Astrocyte (in vitro differentiated cells and primary cell): ENCODE data around the gene TP53. TPM values are rescaled to one million over a fixed set of nuclear protein-coding genes. Genes with fewer than 3 reads are reported as not detected.

ENCODE experiments used
- DNase-seq: peaks from one replicate; pipeline ENCODE4 v3.0.0-alpha.2; 2010; ENCODE audit warnings: low read depth
- FAIRE-seq: peaks from 2 replicates; lab custom pipeline; 2011; peaks lifted over from hg19 to GRCh38; lab: Jason Lieb, UNC
- H2AFZ ChIP-seq: 2 replicates; pipeline ENCODE4 v1.6.0; 2012; ENCODE audit warnings: low read depth, low read length, inconsistent platforms
- H3K27ac ChIP-seq: 2 replicates; pipeline ENCODE4 v1.5.1; 2011; ENCODE audit warnings: low read depth, low read length, inconsistent platforms
- H3K27me3 ChIP-seq: 2 replicates; pipeline ENCODE4 v1.6.0; 2011; ENCODE audit warnings: low read length, inconsistent platforms; ENCODE audit not compliant: insufficient read depth
- H3K36me3 ChIP-seq: 2 replicates; pipeline ENCODE4 v1.5.1; 2011; ENCODE audit warnings: low read length, inconsistent platforms; ENCODE audit not compliant: insufficient read depth
- H3K4me1 ChIP-seq: 2 replicates; pipeline ENCODE4 v1.5.1; 2011; ENCODE audit warnings: low read length, inconsistent platforms; ENCODE audit not compliant: insufficient read depth
- H3K4me2 ChIP-seq: 2 replicates; pipeline ENCODE4 v1.6.0; 2012; ENCODE audit warnings: low read length, inconsistent platforms
- H3K4me3 ChIP-seq: 2 replicates; pipeline ENCODE4 v1.5.1; 2011; ENCODE audit warnings: low read depth, mild to moderate bottlenecking, low read length, inconsistent platforms; ENCODE audit not compliant: insufficient read depth
- H3K79me2 ChIP-seq: 2 replicates; pipeline ENCODE4 v1.6.0; 2012; ENCODE audit warnings: mild to moderate bottlenecking, low read length, inconsistent platforms; ENCODE audit not compliant: insufficient read depth
- H3K9ac ChIP-seq: 2 replicates; pipeline ENCODE4 v1.6.0; 2012; ENCODE audit warnings: mild to moderate bottlenecking, low read length, inconsistent platforms
- H3K9me3 ChIP-seq: 2 replicates; pipeline ENCODE4 v1.5.1; 2012; ENCODE audit warnings: low read depth, mild to moderate bottlenecking, low read length, inconsistent platforms; ENCODE audit not compliant: insufficient read depth
- H4K20me1 ChIP-seq: 2 replicates; pipeline ENCODE4 v1.6.0; 2012; ENCODE audit warnings: low read length, inconsistent platforms; ENCODE audit not compliant: insufficient read depth
- H3K27ac Mint-ChIP-seq: one replicate; pipeline ENCODE4 v1.8.0; 2021; ENCODE audit warnings: mild to moderate bottlenecking, mixed read lengths; ENCODE audit not compliant: unreplicated experiment
- H3K27me3 Mint-ChIP-seq: one replicate; pipeline ENCODE4 v1.8.0; 2021; ENCODE audit warnings: low read depth, mixed read lengths; ENCODE audit not compliant: unreplicated experiment
- H3K36me3 Mint-ChIP-seq: one replicate; pipeline ENCODE4 v1.8.0; 2021; ENCODE audit warnings: low read depth, mixed read lengths; ENCODE audit not compliant: unreplicated experiment
- H3K4me1 Mint-ChIP-seq: one replicate; pipeline ENCODE4 v1.8.0; 2021; ENCODE audit warnings: low read depth, mixed read lengths; ENCODE audit not compliant: unreplicated experiment
- H3K4me3 Mint-ChIP-seq: one replicate; pipeline ENCODE4 v1.8.0; 2021; ENCODE audit warnings: mild to moderate bottlenecking, moderate library complexity, mixed read lengths; ENCODE audit not compliant: unreplicated experiment
- H3K9me3 Mint-ChIP-seq: one replicate; pipeline ENCODE4 v1.8.0; 2021; ENCODE audit warnings: mild to moderate bottlenecking, mixed read lengths; ENCODE audit not compliant: unreplicated experiment
- EZH2 ChIP-seq: IDR thresholded peaks from 2 replicates; pipeline ENCODE4 v1.6.1; 2012; ENCODE audit warnings: mild to moderate bottlenecking, low read length, inconsistent platforms; ENCODE audit not compliant: insufficient read depth
- total RNA-seq: library from RNA; stranded (reverse); gene quantifications from 2 replicates; pipeline ENCODE4 v1.2.1, GENCODE V29; 2021
- TF ChIP-seq, protein P1 (sequence below): IDR thresholded peaks from 2 replicates; pipeline ENCODE4 v1.5.1; 2011; ENCODE audit warnings: low read depth, mild to moderate bottlenecking, inconsistent platforms, low read length, moderate library complexity; ENCODE audit not compliant: insufficient read depth

TP53 gene
- total RNA-seq, 1 donor from 2014 or later, result 94.4 TPM

DNA sequence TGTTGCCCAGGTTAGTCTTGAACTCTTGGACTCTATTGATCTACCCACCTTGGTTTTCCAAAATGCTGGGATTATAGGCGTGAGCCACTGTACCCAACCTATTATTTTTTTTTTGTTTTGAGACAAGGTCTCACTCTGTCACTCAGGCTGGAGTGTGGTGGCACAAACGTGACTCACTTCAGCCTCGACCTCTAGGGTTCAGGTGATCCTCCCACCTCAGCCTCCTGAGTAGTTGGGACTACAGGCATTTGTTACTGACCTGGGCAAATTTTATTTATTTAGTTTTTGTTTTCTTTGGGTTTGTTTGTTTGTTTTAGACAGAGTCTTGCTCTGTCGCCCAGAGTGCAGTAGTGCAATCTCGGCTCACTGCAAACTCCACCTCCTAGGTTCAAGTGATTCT lies 63.6 kb downstream of the TP53 start:
- no peak overlapping the region for H3K4me2 ChIP-seq
- H3K4me3 ChIP-seq, result no peak overlapping the region
- H2AFZ ChIP-seq, result no peak overlapping the region
- no peak overlapping the region for H3K9ac ChIP-seq
- peaks cover 10% of the 10 kb centered on the region for H3K79me2 ChIP-seq
- no peaks in the 10 kb centered on the region for H3K9me3 ChIP-seq
- no peak for DNase-seq
- TF ChIP-seq EZH2, result no peak
- TF ChIP-seq, protein P1, sequence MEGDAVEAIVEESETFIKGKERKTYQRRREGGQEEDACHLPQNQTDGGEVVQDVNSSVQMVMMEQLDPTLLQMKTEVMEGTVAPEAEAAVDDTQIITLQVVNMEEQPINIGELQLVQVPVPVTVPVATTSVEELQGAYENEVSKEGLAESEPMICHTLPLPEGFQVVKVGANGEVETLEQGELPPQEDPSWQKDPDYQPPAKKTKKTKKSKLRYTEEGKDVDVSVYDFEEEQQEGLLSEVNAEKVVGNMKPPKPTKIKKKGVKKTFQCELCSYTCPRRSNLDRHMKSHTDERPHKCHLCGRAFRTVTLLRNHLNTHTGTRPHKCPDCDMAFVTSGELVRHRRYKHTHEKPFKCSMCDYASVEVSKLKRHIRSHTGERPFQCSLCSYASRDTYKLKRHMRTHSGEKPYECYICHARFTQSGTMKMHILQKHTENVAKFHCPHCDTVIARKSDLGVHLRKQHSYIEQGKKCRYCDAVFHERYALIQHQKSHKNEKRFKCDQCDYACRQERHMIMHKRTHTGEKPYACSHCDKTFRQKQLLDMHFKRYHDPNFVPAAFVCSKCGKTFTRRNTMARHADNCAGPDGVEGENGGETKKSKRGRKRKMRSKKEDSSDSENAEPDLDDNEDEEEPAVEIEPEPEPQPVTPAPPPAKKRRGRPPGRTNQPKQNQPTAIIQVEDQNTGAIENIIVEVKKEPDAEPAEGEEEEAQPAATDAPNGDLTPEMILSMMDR, result no peak
- peaks cover 6% of the 10 kb centered on the region for H3K4me1 ChIP-seq
- H3K4me1 Mint-ChIP-seq, result no peaks in the 10 kb centered on the region
- H3K36me3 Mint-ChIP-seq, result peaks cover 4% of the 10 kb centered on the region
- H3K27ac Mint-ChIP-seq, result no peak overlapping the region
- peaks cover 6% of the 10 kb centered on the region for H4K20me1 ChIP-seq
- H3K9me3 Mint-ChIP-seq, result no peaks in the 10 kb centered on the region
- FAIRE-seq, result no peak
- H3K27ac ChIP-seq, result no peak overlapping the region
- H3K27me3 ChIP-seq, result no peaks in the 10 kb centered on the region
- no peaks in the 10 kb centered on the region for H3K36me3 ChIP-seq
- H3K27me3 Mint-ChIP-seq, result no peaks in the 10 kb centered on the region
- no peak overlapping the region for H3K4me3 Mint-ChIP-seq

DNA sequence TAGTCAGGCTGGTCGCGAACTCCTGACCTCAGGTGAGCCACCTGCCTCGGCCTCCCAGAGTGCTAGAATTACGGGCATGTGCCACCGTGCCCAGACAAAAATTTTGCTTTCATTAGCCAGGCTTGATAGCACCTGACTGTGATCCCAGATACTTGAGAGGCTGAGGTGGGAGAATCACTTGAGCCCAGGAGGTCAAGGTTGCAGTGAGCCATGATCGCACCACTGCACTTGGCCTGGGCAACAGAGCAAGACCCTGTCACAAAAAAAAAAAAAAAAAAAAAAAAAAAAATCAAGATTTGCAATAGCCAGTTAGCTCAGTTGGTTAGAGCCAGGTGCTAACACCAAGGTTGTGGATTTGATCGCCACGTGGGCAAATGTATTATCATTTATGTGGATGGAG lies 66.5 kb downstream of the TP53 start:
- H3K9ac ChIP-seq, result no peak overlapping the region
- H3K9me3 ChIP-seq, result no peaks in the 10 kb centered on the region
- H3K9me3 Mint-ChIP-seq, result no peaks in the 10 kb centered on the region
- DNase-seq, result no peak
- no peaks in the 10 kb centered on the region for H3K27me3 ChIP-seq
- H4K20me1 ChIP-seq, result no peaks in the 10 kb centered on the region
- H3K4me3 Mint-ChIP-seq, result no peak overlapping the region
- H3K27me3 Mint-ChIP-seq, result no peaks in the 10 kb centered on the region
- no peaks in the 10 kb centered on the region for H3K79me2 ChIP-seq
- no peak overlapping the region for H2AFZ ChIP-seq
- H3K36me3 ChIP-seq, result no peaks in the 10 kb centered on the region
- FAIRE-seq, result no peak
- no peak overlapping the region for H3K4me2 ChIP-seq
- H3K4me1 ChIP-seq, result no peaks in the 10 kb centered on the region
- no peak for TF ChIP-seq EZH2
- TF ChIP-seq, protein P1, result no peak
- H3K36me3 Mint-ChIP-seq, result no peaks in the 10 kb centered on the region
- no peak overlapping the region for H3K4me3 ChIP-seq
- H3K27ac Mint-ChIP-seq, result no peak overlapping the region
- H3K4me1 Mint-ChIP-seq, result no peaks in the 10 kb centered on the region
- H3K27ac ChIP-seq, result no peak overlapping the region

DNA sequence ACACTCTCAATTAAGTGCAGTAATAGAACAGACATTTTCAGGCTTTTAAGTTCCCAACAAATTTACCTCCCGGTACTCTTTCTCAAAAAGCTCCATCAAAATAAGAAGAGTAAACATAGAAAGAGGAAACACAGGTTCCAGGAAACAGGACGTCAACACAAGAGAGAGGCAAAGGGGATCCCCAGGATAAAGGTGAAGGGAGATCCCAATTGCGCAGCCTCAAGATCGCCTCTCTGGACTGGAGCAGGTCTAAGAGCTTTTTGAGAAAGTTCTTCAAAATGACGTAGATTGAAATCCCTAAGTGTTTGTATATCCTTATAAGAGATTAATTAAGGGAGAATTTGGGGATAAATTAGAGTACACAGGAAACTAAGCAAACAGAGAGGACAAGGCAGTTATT lies 68.7 kb downstream of the TP53 start:
- no peak overlapping the region for H3K27ac Mint-ChIP-seq
- no peak overlapping the region for H3K4me3 Mint-ChIP-seq
- H3K36me3 Mint-ChIP-seq, result no peaks in the 10 kb centered on the region
- FAIRE-seq (no peak), DNase-seq (no peak)
- H3K27me3 Mint-ChIP-seq, result no peaks in the 10 kb centered on the region
- H3K4me1 ChIP-seq, result peaks cover 4% of the 10 kb centered on the region
- H3K4me3 ChIP-seq, result no peak overlapping the region
- H3K36me3 ChIP-seq, result no peaks in the 10 kb centered on the region
- H3K79me2 ChIP-seq, result peaks cover 8% of the 10 kb centered on the region
- no peaks in the 10 kb centered on the region for H3K9me3 ChIP-seq
- H4K20me1 ChIP-seq, result peaks cover 7% of the 10 kb centered on the region
- TF ChIP-seq, protein P1, result no peak
- no peak for TF ChIP-seq EZH2
- no peak overlapping the region for H3K9ac ChIP-seq
- no peak overlapping the region for H3K4me2 ChIP-seq
- no peak overlapping the region for H3K27ac ChIP-seq
- H2AFZ ChIP-seq, result no peak overlapping the region
- H3K27me3 ChIP-seq, result no peaks in the 10 kb centered on the region
- H3K4me1 Mint-ChIP-seq, result peaks cover 2% of the 10 kb centered on the region
- H3K9me3 Mint-ChIP-seq, result no peaks in the 10 kb centered on the region

Other genes starting within 250 kb of the TP53 start
- gene FGF11, start 248.0 kb downstream of the TP53 start, total RNA-seq, result 22.4 and 30.7 TPM in 2 replicates
- gene CHRNB1, start 242.4 kb downstream of the TP53 start, total RNA-seq, result 9.7 and 11.7 TPM in 2 replicates
- 31.0 and 31.2 TPM in 2 replicates for gene ZBTB4, start 207.9 kb downstream of the TP53 start, total RNA-seq
- gene SLC35G6, start 206.0 kb downstream of the TP53 start, total RNA-seq, result not detected in 2 replicates
- gene POLR2A, start 203.1 kb downstream of the TP53 start, total RNA-seq, result 143 and 151 TPM in 2 replicates
- gene TNFSF12, start 138.4 kb downstream of the TP53 start, total RNA-seq, result 2.4 and 3.4 TPM in 2 replicates
- 0.43 and 0.93 TPM in 2 replicates for gene TNFSF13, start 128.7 kb downstream of the TP53 start, total RNA-seq
- 51.4 and 58.7 TPM in 2 replicates for gene SENP3, start 125.6 kb downstream of the TP53 start, total RNA-seq
- 4.4 and 6.2 TPM in 2 replicates for gene CD68, start 107.9 kb downstream of the TP53 start, total RNA-seq
- 44.6 and 51.2 TPM in 2 replicates for gene MPDU1, start 103.6 kb downstream of the TP53 start, total RNA-seq
- gene SOX15, start 97.4 kb downstream of the TP53 start, total RNA-seq, result 1.7 and 4.0 TPM in 2 replicates
- 54.3 and 60.2 TPM in 2 replicates for gene FXR2, start 72.6 kb downstream of the TP53 start, total RNA-seq
- gene SAT2, start 59.7 kb downstream of the TP53 start, total RNA-seq, result 47.2 and 49.8 TPM in 2 replicates
- gene SHBG, start 57.4 kb downstream of the TP53 start, total RNA-seq, result 0.79 and 1.4 TPM in 2 replicates
- gene ATP1B2, start 36.6 kb downstream of the TP53 start, total RNA-seq, result 0.65 and 0.89 TPM in 2 replicates
- 14.2 and 15.1 TPM in 2 replicates for gene WRAP53, start 987 bp upstream of the TP53 start, total RNA-seq
- 7.0 and 7.6 TPM in 2 replicates for gene EFNB3, start 17.7 kb upstream of the TP53 start, total RNA-seq
- gene DNAH2, start 30.3 kb upstream of the TP53 start, total RNA-seq, result 0.11 and 0.34 TPM in 2 replicates
- 50.4 and 54.1 TPM in 2 replicates for gene KDM6B, start 146.7 kb upstream of the TP53 start, total RNA-seq
- gene TMEM88, start 167.6 kb upstream of the TP53 start, total RNA-seq, result 25.3 and 33.7 TPM in 2 replicates
- gene NAA38, start 170.1 kb upstream of the TP53 start, total RNA-seq, result 56.2 and 60.2 TPM in 2 replicates
- 19.5 and 21.1 TPM in 2 replicates for gene CYB5D1, start 170.5 kb upstream of the TP53 start, total RNA-seq
- gene CHD3, start 201.3 kb upstream of the TP53 start, total RNA-seq, result 109 and 111 TPM in 2 replicates
- gene RNF227, start 228.8 kb upstream of the TP53 start, total RNA-seq, result 0.54 and 1.1 TPM in 2 replicates
- gene KCNAB3, start 242.4 kb upstream of the TP53 start, total RNA-seq, result 1.0 and 1.4 TPM in 2 replicates
- gene TRAPPC1, start 244.5 kb upstream of the TP53 start, total RNA-seq, result 184 and 188 TPM in 2 replicates
- 22.3 and 25.3 TPM in 2 replicates for gene CNTROB, start 244.7 kb upstream of the TP53 start, total RNA-seq